Measurements from ENCODE around the gene ADGRV1.

DNA sequence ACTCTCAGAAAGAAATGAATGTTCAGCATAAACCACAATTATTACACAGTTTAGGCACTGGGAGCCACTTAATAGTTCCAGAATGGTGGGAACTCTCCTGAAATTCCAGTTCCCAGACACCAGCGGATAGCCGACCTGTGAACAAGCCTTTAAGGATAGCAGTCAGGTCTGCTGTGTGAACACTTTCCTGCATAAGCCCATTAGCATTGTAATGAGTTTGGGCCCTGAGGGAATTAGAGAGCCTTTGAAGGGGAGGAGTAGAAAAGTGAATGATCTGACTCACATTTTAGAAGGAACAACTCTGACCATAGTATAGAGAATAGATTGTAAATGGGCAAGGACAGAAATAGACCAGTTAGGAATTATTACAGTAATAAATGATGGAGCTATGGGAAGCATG is 189.1 kb downstream of the ADGRV1 start:
- TF ChIP-seq TAF1 (IDR thresholded peaks at IDR 0.05; ENCODE audit: borderline replicate concordance, insufficient read depth, low read length) = no peak
- no peak for TF ChIP-seq SIN3A (IDR thresholded peaks at IDR 0.05; ENCODE audit: borderline replicate concordance, insufficient read depth, low read length)
- no peak for TF ChIP-seq POLR2AphosphoS5 (IDR thresholded peaks at IDR 0.05; ENCODE audit: low read depth, low read length)

Data from PFSK-1 (cell line).